Activated CD8-positive, alpha-beta memory T cell treated with anti-CD3 and anti-CD28 coated beads for 48 hours (primary cell): Measurements from ENCODE around the gene NKX1-2.

Source experiments
- DNase-seq, 3 experiments: peaks; one replicate each; pipeline ENCODE4 v3.0.0-alpha.2; 2020; ENCODE audit warnings: low read depth in 2 of 3, low spot score in 2 of 3

NKX1-2 gene

DNA sequence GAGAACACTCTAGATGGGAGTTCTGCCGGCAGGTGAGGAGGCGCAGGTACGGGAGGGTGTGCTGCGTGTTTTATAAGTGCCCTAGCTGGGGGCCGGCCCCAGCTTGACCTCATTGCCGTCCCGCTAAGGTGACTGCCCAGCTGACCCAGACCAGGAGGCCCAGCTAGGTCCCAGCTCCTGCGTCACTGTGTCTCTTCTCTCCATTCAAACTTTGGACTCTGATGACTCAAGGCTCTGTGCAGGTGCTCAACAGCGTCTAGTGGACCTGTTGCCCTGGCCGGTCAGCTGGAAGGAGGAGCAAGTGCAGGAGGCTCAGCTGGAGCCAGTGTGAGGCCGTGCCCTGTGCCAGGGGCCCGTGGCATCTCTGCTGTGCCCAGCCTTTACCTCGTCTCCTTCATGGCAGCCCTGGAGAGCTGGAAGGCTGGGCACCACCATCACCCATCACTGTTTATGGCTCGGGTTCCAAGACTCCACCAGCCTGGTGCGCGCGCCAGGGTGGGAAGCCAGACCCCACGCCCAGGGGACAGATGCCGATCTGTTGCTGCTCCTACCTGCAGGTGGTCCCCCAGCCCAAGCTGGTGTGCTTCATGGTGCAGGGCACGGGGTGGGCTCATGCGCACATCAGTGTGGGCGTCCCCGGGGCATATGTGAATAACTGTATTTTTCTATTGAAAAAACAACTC is 26.3 kb upstream of the NKX1-2 start:
- DNase-seq: no peak

DNA sequence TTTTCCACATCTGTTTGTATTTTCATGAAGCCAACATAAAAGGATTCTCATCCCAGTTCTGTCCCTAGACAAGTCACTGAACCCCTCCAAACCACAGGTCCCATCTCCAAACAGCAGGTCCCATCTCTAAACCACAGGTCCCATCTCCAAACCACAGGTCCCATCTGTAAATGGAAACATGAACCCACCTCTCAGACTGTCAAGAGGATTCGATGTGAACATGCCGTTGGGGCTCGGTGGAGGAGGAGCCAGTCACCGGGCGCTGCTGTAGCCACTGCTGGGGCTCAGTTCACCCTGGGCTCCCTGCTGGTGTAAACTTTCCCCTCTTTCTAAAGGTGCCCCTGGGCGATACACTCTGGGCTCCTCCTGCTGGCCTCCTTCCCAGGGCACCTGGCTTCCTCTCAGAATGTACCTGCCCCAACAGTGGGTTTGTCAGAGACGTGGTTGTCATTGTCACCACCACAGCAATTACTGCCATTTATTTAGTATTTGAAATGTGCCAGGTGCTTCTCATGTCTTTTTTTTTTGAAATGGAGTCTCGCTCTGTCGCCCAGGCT is 24.8 kb upstream of the NKX1-2 start:
- DNase-seq: no peak

DNA sequence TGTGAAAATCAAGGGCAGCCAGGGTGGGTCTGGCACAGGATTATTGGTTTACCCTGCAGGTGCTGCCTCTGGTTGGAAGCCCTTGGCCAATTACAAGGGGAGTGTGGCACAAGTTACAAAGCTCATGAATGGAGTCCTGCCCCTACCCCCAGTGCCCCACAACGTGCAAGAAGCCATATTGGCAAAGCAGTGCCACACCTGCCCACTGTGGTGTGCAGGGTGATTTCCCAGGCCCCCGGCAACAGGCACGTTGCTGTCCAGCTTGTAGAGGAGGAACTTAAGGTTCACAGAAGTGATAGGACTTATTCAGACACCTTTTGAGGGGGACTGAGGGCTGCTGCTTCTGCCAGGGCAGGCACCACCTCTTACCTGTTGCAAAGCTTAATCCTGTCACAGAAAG is 23.2 kb upstream of the NKX1-2 start:
- no peak for DNase-seq

DNA sequence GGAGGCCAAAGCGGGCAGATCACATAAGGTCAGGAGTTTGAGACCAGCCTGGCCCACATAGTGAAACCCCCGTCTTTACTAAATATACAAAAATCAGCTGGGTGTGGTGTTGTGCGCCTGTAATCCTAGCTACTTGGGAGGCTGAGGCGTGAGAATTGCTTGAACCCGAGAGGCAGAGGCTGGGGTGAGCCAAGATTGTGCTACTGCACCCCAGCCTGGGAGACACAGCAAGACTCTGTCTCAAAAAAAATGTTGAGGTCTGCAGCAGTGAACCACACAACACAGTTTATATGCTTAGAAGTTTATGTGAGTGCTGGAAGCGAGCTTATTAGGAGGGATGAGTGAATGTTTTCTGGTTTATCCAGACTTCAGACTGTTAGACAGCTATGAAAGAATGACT is 22.2 kb upstream of the NKX1-2 start:
- no peak for DNase-seq

DNA sequence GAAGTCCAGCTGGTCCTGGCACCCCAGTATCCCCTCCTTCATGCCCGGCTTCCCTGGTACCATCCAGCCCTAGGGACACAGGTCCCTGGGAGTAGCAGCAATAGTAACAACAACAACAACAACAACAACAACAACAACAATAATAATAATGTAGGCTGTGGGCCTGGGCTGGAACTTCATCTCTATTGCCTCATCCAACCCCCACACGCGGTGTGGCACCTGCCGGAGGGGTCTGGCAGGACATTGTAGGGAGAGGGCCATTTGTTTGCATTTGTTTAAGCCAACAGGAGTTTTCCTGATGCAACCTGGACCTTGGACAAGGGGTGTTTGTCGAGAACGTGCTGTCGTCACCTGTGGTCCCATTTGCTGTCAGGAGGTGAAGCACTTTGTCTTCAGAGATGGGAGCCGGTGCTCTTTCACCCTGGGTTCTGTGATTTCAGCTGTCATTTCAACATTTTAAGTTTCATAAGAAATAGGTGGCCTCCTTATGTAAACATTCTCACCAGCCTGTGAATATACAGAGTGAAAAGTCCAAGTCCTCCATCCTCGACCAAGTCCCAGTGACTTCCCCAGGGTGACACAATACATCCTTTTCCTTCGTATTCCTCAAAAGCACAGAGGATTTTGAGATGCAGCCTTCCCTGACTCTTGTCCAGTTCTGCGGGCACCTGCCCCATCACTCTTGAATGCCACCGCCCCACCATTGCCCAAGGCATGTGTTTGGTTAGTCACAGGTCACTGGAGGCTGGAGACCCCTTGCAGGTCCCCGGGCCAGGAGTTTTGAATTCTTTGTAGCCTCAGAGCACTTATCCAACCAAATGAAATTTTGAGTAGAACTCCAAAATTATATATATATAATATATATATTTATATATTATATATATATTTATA is 21.0 kb upstream of the NKX1-2 start:
- no peak for DNase-seq

DNA sequence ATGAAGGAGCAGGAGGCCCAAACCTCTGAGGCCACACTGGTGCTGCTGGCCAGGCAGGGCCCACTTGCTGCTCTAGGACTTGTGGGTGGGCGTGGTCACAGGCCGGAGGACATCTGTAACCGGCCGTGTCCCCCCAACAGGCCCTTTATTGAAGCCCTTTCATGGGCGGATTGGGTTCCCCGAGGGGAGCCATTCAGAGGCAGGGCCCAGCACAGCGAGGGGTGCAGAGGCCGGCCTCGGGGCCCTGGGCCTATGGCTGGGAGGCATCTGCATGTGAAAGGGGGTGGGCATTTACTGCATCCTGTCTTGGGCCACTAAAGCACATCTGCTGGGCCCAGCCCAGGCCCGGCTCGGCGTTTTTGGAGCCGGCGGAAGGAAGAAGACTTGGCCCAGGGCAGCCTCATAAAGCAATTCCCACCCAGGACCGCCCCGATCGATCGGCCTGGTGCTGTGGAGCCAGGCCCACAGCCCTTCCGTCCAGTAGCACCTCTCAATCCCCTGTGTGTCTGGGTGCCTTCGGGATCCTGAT is 20.2 kb upstream of the NKX1-2 start:
- no peak for DNase-seq

DNA sequence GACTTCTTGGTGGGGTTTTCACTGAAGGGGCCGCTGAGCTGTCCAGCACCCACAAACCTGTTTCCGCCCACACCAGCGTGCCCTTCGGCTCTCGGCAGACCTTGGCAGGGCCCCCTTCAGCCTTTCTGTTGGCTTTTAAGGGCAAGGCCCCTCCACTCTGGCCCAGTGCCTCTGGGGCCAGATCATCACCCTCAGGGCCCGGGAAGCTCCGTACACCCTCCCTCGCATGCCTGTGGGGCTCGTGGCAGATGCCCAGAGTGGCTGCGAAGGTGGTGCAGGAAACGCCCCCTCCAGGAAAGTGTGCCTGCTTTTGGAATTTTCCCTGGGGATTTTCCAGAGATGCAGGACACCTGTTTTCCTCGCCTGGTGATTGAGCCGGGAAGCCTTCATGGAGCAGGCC is 18.8 kb upstream of the NKX1-2 start:
- no peak for DNase-seq

DNA sequence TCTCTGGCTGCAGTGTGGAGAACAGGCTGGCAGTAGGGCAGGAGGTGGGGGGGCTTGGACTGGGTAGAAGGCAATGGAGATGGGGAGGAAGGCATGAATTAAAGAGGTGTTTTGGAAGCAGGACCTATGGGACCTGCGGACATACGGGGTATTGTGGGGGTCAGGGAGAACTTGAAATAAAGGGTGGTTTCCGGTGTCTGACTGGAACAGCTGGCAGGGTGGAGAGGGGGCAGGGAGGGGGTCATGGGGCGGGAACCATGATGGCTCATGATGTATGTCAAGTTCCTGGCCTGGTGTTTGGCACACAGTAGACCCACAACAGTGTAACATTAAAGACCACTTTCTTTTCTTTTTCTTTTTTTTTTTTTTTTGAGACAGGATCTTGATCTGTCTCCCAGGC is 17.3 kb upstream of the NKX1-2 start:
- DNase-seq: no peak

DNA sequence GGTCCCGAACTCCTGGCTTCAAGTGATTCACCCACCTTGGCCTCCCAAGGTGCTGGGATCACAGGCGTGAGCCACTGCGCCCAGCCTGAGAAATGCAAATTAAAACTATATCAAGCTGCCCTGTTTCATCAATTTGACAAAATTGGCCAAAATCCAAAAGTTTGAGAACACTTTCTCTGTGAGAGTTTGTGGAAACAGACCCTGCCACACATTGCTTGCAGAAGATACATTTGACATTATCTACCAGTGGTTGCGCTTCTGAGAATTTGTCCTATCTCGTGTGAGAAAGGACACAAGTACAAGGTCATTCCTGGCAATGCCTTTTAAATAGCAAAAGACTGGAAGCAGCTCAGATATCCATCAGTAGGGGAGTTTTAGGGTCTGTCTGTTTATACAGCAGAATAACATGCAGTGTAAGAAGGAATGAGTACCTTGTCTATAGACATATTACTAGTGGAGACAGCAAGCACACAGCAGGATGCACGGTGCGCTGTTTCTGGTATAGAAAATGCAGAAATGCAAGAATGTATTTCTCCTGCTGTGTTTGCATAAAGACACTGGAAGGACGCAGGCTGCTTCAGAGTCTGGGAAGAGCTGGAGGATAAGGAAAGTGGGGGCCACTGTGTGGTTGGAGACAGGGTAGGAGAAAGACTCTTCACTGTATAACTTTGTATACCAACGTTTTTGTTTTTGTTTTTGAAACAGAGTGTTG is 16.1 kb upstream of the NKX1-2 start:
- no peak for DNase-seq

DNA sequence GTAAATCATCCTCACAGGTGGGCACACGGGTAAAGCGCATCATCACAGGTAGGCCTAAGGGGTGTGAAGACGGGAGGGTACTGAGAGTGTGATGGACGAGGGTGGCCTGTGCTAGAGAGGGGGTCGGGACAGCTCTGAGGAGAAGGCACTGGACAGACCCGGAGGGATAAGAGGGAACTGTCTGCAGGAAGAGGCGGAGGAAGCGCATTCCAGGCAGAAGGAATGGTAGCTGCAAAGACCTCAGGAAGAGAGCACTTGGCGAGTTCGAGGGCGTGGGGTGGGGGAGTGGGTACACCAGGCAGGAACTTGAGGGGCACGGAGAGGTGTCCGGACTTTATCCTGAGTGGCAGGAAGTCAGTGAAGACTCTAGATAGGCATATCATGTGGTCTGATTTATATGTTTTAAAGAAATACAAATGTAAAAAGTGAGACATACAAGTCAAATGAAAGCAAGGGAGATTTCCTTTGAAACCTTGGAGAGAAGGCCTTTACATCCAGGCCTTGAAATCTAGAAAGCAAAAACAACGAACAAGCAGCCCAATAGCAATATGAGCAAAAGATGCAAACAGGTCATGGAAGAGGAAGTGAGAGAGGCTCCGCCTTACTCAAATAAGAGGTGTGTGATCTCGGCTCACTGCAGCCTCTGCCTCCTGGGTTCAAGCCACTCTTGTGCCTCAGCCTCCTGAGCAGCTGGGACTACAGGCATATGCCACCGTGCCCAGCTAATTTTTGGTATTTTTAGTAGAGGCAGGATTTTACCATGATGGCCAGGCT is 15.4 kb upstream of the NKX1-2 start:
- no peak for DNase-seq

DNA sequence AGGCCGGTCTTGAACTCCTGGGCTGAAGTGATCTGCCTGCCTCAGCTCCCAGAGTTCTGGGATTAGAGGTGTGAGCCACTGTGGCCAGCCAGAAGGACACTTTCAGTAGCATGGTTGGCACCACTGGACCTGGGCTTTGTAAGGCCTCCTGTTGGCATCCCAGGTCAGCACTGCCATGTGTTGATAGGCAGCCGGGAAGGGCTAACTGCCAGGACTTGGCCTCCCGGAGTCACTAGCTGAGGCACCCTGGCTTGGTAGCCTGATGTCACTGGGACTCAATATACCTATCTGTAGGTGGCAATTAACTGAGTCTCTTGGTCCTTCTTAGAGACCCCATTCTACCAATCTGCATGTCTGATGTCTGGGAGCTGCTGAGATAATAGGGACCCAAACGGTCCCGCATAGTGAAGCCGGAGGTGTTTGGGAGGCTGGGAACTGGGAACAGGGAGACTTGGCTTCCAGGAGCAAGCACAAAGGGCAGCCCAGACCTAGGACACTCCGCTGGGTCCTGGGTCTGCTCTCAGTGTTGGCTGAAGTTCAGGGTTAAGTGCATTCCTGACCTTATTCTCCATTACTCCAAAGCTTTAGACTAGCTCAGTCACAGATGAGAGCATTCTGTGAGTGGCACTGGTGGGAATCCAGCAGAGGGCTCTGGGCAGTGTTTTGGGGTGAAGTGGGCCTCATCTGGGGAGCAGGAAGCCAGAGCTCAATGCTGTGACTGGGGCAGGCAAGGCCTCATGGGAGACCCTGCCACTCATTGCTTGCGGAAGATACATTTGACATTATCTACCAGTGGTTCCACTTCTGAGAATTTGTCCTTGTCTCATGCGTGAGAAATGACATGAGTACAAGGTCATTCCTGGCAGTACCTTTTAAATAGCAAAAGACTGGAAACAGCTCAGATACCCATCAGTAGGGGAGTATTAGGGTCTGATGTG is 14.5 kb upstream of the NKX1-2 start:
- no peak for DNase-seq

DNA sequence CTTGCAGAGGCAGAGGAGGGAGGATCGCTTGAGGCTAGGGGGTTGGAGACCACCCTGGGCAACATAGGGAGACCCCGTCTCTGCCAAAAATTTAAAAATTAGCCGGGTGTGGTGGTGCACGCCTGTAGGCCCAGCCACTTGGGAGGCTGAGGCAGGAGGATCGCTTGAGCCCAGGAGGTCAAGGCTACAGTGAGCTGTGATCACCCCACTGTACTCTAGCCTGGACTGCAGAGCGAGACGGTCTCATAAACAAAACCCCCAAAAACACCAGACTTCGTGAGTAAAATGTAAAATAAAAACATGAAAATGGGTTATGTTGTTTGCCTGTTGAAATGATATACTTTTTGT is 12.5 kb upstream of the NKX1-2 start:
- no peak for DNase-seq

DNA sequence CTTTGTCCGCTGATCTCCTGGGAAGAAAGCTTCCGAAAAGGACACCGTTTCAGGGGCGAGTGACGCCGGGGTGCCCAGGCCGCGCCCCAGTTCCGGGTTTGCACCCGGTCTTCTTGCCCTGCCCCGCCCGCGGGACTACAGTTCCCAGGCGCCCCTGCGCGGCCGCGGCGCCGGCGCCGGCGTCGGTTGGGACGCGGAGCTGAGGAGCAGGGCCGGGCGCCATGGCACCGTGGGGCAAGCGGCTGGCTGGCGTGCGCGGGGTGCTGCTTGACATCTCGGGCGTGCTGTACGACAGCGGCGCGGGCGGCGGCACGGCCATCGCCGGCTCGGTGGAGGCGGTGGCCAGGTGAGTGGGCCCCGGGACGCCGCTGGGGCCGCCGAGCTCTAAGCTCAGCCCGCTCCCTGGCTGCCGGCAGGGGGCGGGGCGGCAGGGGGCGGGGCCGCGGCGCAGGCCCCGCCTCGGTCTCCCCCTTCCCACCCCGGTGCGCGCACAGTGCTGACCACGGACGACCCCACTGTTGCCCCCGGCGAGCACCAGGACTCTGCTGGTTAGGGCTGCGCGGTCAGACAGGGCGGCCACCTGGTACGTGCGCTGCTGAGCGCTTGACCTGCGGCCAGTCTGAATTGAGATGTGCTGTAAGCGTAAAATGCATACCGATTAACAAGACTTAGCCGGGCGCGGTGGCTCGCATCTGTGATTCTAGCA is 12.0 kb upstream of the NKX1-2 start, which contains the start of gene LHPP:
TSS of gene LHPP (plus strand) at position 182 of the 706 bp plus-strand sequence. CDS start at position 222, 40 bp downstream.
- peak; percentile 69 to 81 (median 72) for DNase-seq

DNA sequence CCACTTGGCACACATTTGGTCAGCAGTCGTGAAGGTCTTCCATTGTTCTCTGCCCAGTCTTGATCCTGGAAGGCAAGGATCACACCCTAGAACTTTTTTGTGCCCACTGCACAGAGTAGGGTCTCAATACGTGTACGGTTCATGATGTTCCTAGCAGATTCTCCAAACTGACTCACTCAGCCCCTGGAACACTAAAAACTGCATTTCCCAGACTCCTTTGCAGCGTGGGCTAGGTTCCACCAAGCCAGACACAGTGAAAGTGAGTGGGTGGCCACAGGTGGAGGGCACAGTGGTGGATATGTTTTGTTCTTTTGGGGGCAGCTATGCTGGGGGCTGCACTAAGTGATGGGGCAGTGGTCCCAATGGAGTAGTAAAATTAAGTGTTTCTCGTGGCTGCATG is 10.3 kb upstream of the NKX1-2 start:
- no peak for DNase-seq

DNA sequence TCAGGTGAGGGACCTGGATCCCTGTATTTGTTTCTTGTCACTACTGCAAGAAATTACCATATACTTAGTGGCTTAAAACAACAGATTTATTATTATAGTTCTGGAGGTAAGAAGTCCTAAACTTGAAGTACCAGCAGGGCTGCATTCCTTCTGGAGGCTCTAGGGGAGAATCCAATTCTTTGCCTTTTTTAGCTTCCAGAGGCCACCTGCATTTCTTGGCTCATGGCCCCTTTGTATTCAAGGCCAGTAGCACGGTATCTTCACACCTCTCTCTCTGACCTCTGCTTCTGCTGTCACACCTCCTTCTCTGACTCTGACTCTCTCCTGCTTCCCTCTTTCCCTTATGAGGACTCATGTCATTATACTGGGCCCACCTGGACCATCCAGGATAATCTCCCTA is 9.6 kb upstream of the NKX1-2 start:
- DNase-seq: no peak

DNA sequence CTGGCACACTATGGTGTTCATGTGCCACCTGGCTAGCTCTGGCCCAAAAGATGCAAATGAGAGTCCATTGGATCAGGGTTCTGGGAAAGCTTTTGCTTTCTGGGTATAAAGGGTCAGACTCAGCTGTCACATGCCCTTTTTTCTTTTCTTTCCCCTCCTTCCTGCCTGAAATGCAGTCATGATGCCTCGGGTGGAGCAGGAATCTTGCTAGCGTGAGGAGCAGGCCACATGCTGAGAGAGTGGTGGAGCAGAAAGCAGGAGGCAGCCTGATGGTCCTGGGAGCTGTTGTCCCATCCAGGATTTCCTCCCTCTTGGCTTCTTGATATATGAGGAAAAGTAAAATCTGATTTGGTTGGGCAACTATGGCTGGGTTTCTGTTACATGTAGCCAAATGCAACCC is 9.1 kb upstream of the NKX1-2 start:
- no peak for DNase-seq

DNA sequence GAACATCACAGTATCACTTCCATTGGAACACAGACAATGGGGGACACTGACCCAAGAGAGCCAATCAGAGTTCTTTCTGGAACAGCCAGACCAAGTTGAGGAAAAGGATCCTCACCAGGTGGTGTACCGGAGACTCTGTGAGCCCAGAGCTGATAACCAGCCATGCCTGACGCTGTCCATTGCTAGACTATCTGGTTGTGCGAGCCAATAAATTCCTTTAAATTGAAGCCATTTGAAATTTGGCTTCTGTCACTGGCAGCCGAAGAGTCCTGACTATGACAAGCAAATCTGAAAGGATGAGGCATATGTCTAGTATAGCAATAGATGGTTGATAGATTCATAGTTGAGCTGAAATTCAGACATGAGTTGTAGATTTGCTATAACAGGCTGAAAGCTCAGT is 8.6 kb upstream of the NKX1-2 start:
- DNase-seq: no peak

DNA sequence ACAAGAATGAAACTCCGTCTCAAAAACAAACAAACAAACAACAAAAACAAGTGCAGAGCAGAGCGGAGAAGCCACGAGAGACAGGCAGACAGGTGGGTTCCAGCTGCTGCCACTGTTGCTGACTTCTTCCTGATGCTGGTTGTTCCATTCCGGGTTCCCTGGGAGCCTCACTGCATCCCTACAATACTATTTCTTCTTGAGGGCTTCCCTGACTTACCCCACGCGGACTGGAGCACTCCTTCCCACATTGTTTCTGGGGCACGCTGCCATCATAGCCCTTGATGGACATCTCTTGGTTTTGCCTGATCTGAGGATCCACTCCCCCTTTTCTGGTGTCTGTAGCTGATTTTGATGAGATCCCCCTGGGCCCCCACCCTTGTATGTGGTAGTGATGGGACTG is 5.6 kb upstream of the NKX1-2 start:
- DNase-seq: no peak
